A172 (cell line): ENCODE data around the gene SERPINB13. TPM values are rescaled to one million over a fixed set of nuclear protein-coding genes. Genes with fewer than 3 reads are reported as not detected.

ENCODE experiments used
- DNase-seq: peaks from one replicate; pipeline ENCODE4 v3.0.0-alpha.2; 2015; ENCODE audit warnings: low spot score
- total RNA-seq: library from RNA; depleted of rRNA; stranded (reverse); fragments of >200 nt; shearing (Covaris generic); gene quantifications from 2 replicates; pipeline ENCODE4 v1.2.3, GENCODE V29; 2014; rRNA removed

SERPINB13 gene, protein sequence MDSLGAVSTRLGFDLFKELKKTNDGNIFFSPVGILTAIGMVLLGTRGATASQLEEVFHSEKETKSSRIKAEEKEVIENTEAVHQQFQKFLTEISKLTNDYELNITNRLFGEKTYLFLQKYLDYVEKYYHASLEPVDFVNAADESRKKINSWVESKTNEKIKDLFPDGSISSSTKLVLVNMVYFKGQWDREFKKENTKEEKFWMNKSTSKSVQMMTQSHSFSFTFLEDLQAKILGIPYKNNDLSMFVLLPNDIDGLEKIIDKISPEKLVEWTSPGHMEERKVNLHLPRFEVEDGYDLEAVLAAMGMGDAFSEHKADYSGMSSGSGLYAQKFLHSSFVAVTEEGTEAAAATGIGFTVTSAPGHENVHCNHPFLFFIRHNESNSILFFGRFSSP
- not detected in 2 replicates for total RNA-seq

DNA sequence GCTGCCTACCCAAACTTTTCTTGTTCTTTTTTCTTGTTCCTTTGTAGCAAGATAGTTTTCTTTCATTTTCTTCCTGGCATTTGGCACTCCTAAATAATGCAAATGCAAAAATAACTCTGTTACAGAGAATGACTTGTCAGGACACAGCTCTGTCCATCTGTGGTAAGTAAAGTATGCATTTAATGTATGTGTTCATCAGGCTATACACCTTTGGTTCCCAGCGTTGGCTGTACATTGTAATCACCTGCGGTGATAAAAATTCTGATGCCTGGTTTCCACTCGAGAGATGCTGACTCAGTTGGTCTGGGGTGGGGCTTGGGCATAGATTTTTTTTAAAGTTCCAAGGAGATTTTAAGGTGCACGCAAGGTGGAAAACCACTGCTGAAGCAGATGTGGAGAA, at the start of gene SERPINB13:
Gene SERPINB13 (plus strand): TSS at position 378 of the 400 bp plus-strand sequence. CDS start 1,325 bp downstream, outside the sequence.
- DNase-seq, result no peak

GRCh38 chr18:63539904-63540510, 47.1 kb upstream of the SERPINB13 start:
- no peak for DNase-seq

DNA sequence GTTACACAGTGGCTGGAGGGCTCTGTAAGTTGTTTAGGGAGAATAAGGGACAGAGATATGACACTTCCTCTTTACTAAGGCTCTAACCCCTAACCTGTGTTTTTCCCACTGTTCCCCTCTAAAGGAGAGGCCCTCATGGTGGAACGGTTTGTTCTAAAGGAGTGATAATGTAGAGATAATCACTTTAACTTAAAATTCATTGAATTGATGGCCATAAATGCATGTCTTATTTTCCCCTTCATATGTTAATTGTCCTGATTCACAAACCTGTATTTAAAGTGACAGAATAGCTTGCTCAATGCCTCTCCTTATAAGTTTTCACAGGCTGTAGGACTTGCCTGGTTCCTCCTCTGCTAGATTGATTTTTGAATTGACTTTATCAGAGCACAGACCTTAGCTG, 45.1 kb upstream of the SERPINB13 start, which contains the start of gene SERPINB12:
Gene SERPINB12 (plus strand): TSS at position 301 of the 400 bp plus-strand sequence. CDS start 13,791 bp downstream, outside the sequence.
- DNase-seq, result no peak

DNA sequence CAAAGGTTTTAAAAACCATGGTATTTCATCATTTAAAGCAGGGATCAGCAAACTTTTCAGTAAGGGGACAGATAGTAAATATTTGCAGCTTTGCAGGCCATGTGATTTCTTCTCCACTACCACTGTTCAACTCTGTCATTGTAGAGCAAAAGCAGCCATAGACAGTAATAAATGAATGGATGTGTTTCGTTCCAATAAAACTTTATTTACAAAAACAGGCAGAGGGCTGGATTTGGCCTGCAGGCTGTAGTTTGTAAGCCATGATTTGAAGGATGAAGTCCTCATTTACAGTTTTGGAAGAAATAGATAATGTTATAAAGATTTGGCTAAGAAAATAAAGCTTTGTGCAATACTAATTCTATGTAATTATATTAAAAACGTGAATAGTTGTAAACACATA, 43.1 kb upstream of the SERPINB13 start:
- DNase-seq, result no peak

GRCh38 chr18:63545000-63545399, 42.1 kb upstream of the SERPINB13 start:
- DNase-seq, result no peak

DNA sequence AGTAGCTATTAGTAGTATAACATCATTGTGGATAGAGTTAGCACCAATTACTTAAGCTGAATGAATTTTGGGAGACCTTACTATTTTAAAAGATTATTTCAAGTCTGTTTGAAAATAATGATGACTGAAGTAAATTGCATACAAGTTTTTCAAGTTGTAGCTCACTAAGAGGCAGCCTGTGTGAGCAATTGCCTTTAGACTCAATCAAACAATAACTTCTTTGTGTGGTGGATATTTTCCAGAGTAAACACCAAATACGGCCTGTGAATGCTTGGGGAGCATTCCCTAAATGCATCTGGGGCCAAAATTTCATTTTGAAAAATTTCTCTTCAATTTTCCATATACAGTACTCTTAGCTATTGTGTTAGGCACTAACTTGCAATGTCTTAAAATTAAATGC, 37.1 kb upstream of the SERPINB13 start:
- DNase-seq, result no peak

- DNase-seq, result no peak
These were observed 35.4 kb upstream of the SERPINB13 start for GRCh38 chr18:63551769-63552168.

GRCh38 chr18:63552581-63552980, 34.6 kb upstream of the SERPINB13 start:
- no peak for DNase-seq

DNA sequence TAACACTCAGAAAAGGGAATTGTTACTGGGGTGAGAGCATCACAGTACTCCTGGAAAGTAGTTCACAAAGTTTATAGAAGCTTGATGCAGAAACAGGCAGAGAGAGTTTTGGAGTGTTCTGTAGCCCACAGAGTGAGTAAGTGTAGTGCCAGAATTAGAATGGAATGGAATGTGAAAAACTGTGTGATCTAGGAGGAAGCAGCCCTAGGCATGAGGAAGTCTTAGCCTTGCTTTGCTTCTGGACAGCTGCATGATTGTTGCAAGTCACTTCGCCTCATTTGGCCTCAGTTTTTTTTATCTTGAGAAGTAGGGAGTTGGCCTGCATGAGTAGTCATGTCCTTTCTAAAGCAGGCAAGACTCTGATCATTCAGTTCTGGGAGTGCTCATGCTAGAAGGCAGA, 34.1 kb upstream of the SERPINB13 start:
- peak; percentile 11 for DNase-seq

GRCh38 chr18:63559567-63560491, 27.3 kb upstream of the SERPINB13 start:
- DNase-seq, result no peak

GRCh38 chr18:63562284-63562683, 24.9 kb upstream of the SERPINB13 start:
- DNase-seq, result no peak

- DNase-seq, result no peak
These were observed 23.1 kb upstream of the SERPINB13 start for GRCh38 chr18:63564021-63564420.

DNA sequence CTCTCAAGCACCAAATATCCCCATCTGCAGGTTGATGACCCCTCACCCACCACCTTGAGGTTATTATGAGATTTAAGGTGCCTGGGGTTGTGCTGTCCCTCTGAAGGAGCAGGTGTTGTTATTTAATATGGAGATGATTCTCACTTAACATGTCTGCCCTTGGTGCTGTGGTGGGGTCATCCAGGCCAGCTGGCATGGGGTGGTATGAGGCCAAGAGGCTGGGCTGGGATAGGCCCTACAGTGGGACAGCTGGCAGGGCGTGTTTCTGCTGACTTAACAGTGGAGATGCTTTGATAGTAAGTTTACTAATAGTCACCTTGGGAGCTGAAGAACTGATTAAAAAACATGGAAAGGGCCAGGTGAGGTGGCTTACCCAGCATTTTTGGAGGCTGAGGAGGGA, 22.6 kb upstream of the SERPINB13 start:
- no peak for DNase-seq

GRCh38 chr18:63567276-63567675, 19.9 kb upstream of the SERPINB13 start:
- DNase-seq, result no peak

- DNase-seq, result no peak
These were observed 19.3 kb upstream of the SERPINB13 start for GRCh38 chr18:63567825-63568224.

DNA sequence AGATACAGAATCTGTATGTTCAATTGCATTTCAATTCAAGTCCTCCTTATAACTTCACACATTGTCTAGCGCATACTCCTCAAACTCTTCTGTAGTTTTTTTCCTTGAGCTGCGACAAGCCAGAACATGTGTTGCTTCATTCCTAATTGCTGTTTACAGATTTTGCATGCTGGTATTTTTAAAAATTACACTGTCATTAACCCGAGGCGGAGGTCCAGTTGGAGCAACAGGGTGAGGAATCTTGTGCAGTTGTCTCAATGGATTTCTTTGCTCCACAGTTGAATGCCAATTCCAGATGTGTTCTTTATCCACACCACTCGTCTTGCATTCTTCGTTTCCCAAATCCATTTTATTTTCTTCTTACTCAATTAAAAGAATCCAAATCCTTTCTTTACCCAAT, 16.4 kb upstream of the SERPINB13 start:
- DNase-seq, result no peak

GRCh38 chr18:63575681-63576080, 11.5 kb upstream of the SERPINB13 start:
- no peak for DNase-seq

GRCh38 chr18:63578357-63578958, 8.7 kb upstream of the SERPINB13 start:
- peak; percentile 19 for DNase-seq

DNA sequence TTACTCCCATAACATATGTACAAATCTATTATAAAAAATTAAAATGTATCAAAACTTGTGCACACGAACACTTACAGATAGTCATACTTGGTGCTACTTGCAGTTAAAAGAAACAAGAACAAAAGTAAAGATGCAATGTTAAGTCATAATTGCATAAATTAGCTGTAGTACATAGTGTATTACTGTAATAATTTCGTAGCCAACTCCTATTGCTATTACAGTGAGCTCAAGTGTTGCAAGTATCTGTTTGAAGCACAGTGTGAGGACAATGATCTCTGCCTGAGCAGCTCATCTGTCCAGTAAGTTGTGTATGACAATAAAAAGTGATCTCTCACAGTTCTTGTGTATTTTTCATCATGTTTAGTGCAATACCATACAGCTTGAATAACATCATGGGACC, 7.5 kb upstream of the SERPINB13 start:
- DNase-seq, result no peak

- DNase-seq, result no peak
These were observed 1.2 kb upstream of the SERPINB13 start for GRCh38 chr18:63585988-63586387.

DNA sequence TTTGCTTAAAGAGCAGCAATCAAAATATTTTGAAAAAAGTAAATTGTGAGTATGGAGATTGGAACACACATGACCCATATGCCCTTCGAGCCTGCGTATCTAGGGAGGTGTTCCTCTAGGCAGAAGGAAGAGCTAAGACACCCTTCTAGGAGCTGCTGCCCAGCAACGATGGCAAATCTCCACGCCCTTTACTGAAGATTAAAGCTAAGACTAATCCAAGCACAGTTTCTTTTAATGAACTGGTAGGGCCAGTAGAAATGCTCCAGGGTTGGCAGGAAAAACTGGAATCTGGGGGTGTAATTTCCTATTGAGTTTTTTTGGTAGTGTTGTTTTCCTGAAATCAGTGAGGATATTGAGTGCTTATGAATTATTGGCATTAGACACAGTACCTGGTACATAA, 712 bp upstream of the SERPINB13 start:
- no peak for DNase-seq

- DNase-seq, result no peak
These were observed 1.8 kb downstream of the SERPINB13 start for GRCh38 chr18:63588909-63589308.
